BE2C (cell line): ENCODE measurements around the gene CYP27A1.
A peak's percentile ranks its signal among the peaks of the same experiment; 100 is the strongest.

Experiments used
- DNase-seq: peaks from one replicate; pipeline ENCODE4 v3.0.0-alpha.2; 2020
- H3K27me3 ChIP-seq: fragments of 250-450 bp; sonication (Bioruptor Pico); 2 replicates; pipeline ENCODE4 v1.5.1; 2020; ENCODE audit warnings: mild to moderate bottlenecking
- H3K36me3 ChIP-seq: fragments of 250-450 bp; sonication (Bioruptor Pico); 2 replicates; pipeline ENCODE4 v1.5.1; 2020; ENCODE audit warnings: mild to moderate bottlenecking
- H3K4me1 ChIP-seq: fragments of 250-450 bp; sonication (Bioruptor Pico); 2 replicates; pipeline ENCODE4 v1.5.1; 2020
- H3K4me3 ChIP-seq: 2 replicates; pipeline ENCODE4 v1.5.1; 2011; ENCODE audit warnings: low read depth, low read length
- H3K9me3 ChIP-seq: fragments of 250-450 bp; sonication (Bioruptor Pico); 2 replicates; pipeline ENCODE4 v1.5.1; 2020
- TF ChIP-seq, protein P1 (sequence below): IDR thresholded peaks from 2 replicates; pipeline ENCODE4 v1.5.1; 2012; ENCODE audit warnings: mild to moderate bottlenecking, low read depth, low read length

The CYP27A1 gene

DNA sequence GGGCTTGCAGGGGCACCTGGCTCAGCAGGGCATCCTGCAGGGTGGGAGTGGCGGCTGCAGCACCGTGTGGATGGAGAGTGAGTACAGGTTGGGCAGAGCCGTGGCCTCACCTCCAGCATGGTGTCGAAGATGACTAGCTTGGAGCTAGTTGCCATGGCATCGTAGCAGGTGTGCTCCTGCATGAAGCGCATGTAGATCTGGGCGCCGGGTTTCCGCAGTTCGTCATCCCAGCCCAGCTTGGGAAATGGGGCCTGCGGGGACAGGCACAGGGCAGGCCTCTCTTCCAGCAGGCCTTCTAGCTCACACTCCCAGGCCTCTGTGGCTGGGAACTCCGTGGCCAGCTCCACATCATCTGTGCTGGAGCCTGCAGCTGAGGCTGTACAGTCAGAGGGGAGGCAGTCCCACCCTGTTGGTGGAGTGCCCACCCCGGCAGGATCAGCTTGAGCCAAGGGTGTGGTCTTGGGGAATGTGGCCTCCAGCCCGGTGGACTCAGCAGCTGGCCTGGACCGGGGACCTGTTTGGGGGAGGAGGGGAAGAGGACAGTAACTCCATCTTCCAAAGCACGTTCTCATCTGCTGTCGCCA is 48.0 kb downstream of the CYP27A1 start:
- H3K27me3 ChIP-seq = no peaks in the 10 kb centered on the region

DNA sequence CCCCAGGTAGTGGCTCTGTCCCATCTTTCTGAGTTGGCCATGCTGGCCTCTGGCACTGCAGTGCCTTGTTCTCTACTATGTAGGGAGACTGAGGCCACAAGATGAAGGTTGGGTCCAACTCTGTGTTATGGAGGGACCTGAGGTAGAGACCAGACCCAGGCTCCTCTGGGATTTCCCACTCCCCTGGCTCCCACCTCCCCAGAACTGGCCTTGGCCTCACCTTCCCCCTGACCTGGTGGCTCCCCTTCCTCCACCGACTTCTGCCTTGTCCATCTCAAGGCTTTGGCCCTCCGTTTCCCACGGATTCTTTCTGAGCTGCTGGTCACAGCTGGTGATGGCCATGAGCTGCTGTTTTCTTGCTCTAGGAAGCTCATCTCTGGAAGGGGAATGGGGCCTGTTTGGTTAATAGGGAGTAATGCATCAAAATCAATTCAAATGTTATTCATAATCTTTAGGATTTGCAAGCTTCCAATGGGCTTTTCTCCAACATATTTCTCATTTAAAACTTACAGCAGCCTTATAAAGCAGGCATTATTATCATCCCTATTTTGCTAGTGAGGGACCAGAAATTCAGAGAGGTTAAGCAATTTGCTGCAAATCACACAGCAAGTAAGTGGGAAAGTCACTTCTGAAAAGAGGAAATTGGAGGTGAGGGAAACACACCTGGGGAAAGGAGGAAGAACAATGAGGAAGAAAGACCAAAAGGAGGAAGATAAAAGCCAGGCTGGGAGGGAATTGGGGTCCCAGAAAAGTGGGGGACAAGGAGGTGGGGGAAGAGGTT is 48.8 kb downstream of the CYP27A1 start:
- Histone ChIP-seq H3K27me3 (no peaks in the 10 kb centered on the region), H3K4me1 (peaks cover 5% of the 10 kb centered on the region), H3K4me3 (no peak overlapping the region), H3K36me3 (no peaks in the 10 kb centered on the region), H3K9me3 (no peaks in the 10 kb centered on the region)
- DNase-seq = no peak
- TF ChIP-seq, protein P1, sequence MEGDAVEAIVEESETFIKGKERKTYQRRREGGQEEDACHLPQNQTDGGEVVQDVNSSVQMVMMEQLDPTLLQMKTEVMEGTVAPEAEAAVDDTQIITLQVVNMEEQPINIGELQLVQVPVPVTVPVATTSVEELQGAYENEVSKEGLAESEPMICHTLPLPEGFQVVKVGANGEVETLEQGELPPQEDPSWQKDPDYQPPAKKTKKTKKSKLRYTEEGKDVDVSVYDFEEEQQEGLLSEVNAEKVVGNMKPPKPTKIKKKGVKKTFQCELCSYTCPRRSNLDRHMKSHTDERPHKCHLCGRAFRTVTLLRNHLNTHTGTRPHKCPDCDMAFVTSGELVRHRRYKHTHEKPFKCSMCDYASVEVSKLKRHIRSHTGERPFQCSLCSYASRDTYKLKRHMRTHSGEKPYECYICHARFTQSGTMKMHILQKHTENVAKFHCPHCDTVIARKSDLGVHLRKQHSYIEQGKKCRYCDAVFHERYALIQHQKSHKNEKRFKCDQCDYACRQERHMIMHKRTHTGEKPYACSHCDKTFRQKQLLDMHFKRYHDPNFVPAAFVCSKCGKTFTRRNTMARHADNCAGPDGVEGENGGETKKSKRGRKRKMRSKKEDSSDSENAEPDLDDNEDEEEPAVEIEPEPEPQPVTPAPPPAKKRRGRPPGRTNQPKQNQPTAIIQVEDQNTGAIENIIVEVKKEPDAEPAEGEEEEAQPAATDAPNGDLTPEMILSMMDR = no peak

More for the DNA sequence above, 48.0 kb downstream of the CYP27A1 start:
- H3K36me3 ChIP-seq = no peaks in the 10 kb centered on the region
- DNase-seq = no peak
- peaks cover 5% of the 10 kb centered on the region for H3K4me1 ChIP-seq
- TF ChIP-seq, protein P1 = no peak
- H3K4me3 ChIP-seq = no peak overlapping the region
- no peaks in the 10 kb centered on the region for H3K9me3 ChIP-seq

DNA sequence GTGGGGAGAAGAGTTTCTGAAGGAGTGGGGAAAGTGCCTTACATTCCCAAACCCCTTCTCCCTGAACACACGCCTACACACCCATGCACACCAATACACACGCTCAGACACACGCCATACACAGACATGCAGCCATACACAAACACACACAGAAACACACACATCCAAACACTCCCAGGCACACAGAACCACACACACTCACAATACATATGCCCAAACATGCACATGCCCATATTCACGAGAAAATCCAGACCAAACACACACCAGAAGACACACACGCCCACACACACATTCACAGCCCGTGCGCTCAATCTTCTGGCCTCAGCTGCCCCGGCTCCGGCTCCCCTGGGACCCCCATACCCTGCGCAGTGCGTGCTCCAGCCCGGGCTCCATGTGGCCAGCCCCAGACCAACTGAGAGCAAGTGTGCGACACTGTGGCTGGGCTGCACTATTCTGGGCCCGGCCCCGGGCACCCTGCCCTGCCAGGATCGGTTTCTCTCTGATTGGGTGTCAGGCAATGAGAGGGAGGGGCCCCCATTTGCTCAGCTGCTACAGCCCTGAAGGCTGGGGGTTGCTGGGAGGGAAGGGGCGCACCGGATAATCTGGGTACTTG is 49.5 kb downstream of the CYP27A1 start, which contains the start of gene PRKAG3:
TSS of gene PRKAG3 (minus strand) at position 426 of the 613 bp plus-strand sequence.
- H3K4me3 ChIP-seq = no peak within 1 kb of the TSS
- no peaks in the 10 kb centered on the region for H3K36me3 ChIP-seq
- DNase-seq = peak; percentile 74
- no peaks in the 10 kb centered on the region for H3K27me3 ChIP-seq
- H3K4me1 ChIP-seq = peaks cover 5% of the 10 kb centered on the region
- TF ChIP-seq, protein P1 = no peak
- no peaks in the 10 kb centered on the region for H3K9me3 ChIP-seq

DNA sequence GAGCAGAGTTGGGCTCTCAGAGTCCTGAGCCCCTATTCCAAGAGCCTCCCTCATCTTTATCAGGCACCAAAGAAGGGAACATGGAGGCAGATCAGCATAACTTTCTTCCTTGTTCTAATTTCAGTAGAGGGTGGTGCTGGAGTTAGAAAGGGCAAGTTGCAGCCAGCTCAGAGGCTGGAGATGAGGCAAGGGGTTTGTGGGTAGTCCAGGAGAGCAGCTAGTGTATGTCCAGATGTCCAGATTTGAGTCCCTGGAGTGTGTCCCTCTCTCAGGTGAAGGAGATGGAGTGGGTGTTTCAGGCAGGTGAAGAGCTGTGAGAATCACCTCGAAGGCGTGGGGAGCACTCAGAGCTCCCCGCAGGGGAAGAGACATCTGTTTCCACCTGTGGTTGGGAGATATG is 50.1 kb downstream of the CYP27A1 start:
- H3K27me3 ChIP-seq = no peaks in the 10 kb centered on the region; the same call in 1 of the 2 replicates
- DNase-seq = no peak
- H3K4me3 ChIP-seq = no peak overlapping the region
- TF ChIP-seq, protein P1 = no peak
- H3K4me1 ChIP-seq = peaks cover 5% of the 10 kb centered on the region
- H3K9me3 ChIP-seq = no peaks in the 10 kb centered on the region; the same call in 1 of the 2 replicates
- no peaks in the 10 kb centered on the region for H3K36me3 ChIP-seq

DNA sequence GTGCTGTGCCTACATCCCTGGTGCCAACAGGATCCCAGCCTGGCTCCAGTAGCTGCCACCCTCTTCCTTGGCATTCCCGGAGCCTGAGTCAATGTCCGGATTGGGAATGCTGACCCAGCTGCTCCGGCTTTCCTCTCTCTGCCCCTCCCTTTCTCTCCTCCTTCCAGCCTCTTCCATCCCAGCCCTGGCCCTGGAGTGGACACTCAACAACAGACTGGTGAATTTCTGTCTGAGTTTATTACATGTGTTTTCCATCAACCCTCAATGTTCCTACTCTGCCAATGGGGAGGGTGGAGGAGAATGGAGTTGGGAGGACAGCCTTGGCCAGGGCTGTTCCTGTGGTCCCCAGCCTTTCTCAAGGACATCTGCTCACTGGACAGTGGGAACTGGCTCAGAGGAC is 50.6 kb downstream of the CYP27A1 start:
- no peak overlapping the region for H3K4me3 ChIP-seq
- H3K4me1 ChIP-seq = peaks cover 5% of the 10 kb centered on the region
- no peaks in the 10 kb centered on the region; the same call in 1 of the 2 replicates for H3K27me3 ChIP-seq
- no peak for DNase-seq
- no peaks in the 10 kb centered on the region for H3K36me3 ChIP-seq
- no peaks in the 10 kb centered on the region; the same call in 1 of the 2 replicates for H3K9me3 ChIP-seq
- TF ChIP-seq, protein P1 = no peak
